ENCODE measurements around the gene TLE2.

The TLE2 gene
- total RNA-seq, result 13.4 to 17.8 (median 15.3) reads per million in 3 donors

- Histone ChIP-seq H3K27me3 (replicated peaks; ENCODE audit: control insufficient read depth, insufficient read depth, low read length, poor library complexity, severe bottlenecking) (no peaks in the 10 kb centered on the region), H3K36me3 (ENCODE audit: control insufficient read depth, insufficient read depth, low read length) (no peaks in the 10 kb centered on the region), H3K9me3 (ENCODE audit: control insufficient read depth, low read length) (no peaks in the 10 kb centered on the region), H3K4me1 (ENCODE audit: control insufficient read depth, insufficient read depth, low read length, poor library complexity, severe bottlenecking) (peaks cover 23% of the 10 kb centered on the region), H3K27ac (ENCODE audit: insufficient read depth, low read length, poor library complexity, severe bottlenecking) (peak within 1 kb of the TSS; percentile 37), H3K4me3 (ENCODE audit: insufficient read depth, low read depth, low read length, poor library complexity, severe bottlenecking) (peak within 1 kb of the TSS; percentile 83)
- no peak for DNase-seq
Measured at GRCh38 chr19:3029065-3029923, at the start of gene TLE2. Gene TLE2 (minus strand): TSS chr19:3029280. CDS start chr19:3028904, 376 bp downstream.

- Histone ChIP-seq H3K4me3 (ENCODE audit: insufficient read depth, low read depth, low read length, poor library complexity, severe bottlenecking) (no peak overlapping the region), H3K9me3 (ENCODE audit: control insufficient read depth, low read length) (no peaks in the 10 kb centered on the region), H3K27ac (ENCODE audit: insufficient read depth, low read length, poor library complexity, severe bottlenecking) (no peak overlapping the region), H3K36me3 (ENCODE audit: control insufficient read depth, insufficient read depth, low read length) (no peaks in the 10 kb centered on the region), H3K4me1 (ENCODE audit: control insufficient read depth, insufficient read depth, low read length, poor library complexity, severe bottlenecking) (no peaks in the 10 kb centered on the region), H3K27me3 (replicated peaks; ENCODE audit: control insufficient read depth, insufficient read depth, low read length, poor library complexity, severe bottlenecking) (no peaks in the 10 kb centered on the region)
- peak; percentile 53 to 61 (median 55) for DNase-seq
Measured at GRCh38 chr19:3075605-3076431, 46.7 kb upstream of the TLE2 start.

- Histone ChIP-seq H3K27me3 (replicated peaks; ENCODE audit: control insufficient read depth, insufficient read depth, low read length, poor library complexity, severe bottlenecking) (no peaks in the 10 kb centered on the region), H3K27ac (ENCODE audit: insufficient read depth, low read length, poor library complexity, severe bottlenecking) (no peak overlapping the region), H3K9me3 (ENCODE audit: control insufficient read depth, low read length) (no peaks in the 10 kb centered on the region), H3K4me1 (ENCODE audit: control insufficient read depth, insufficient read depth, low read length, poor library complexity, severe bottlenecking) (no peaks in the 10 kb centered on the region), H3K4me3 (ENCODE audit: insufficient read depth, low read depth, low read length, poor library complexity, severe bottlenecking) (no peak overlapping the region), H3K36me3 (ENCODE audit: control insufficient read depth, insufficient read depth, low read length) (no peaks in the 10 kb centered on the region)
- DNase-seq, result no peak
Measured at GRCh38 chr19:3073931-3074595, 45.0 kb upstream of the TLE2 start.

- Histone ChIP-seq H3K27me3 (replicated peaks; ENCODE audit: control insufficient read depth, insufficient read depth, low read length, poor library complexity, severe bottlenecking) (no peaks in the 10 kb centered on the region), H3K9me3 (ENCODE audit: control insufficient read depth, low read length) (no peaks in the 10 kb centered on the region), H3K4me1 (ENCODE audit: control insufficient read depth, insufficient read depth, low read length, poor library complexity, severe bottlenecking) (no peaks in the 10 kb centered on the region), H3K36me3 (ENCODE audit: control insufficient read depth, insufficient read depth, low read length) (no peaks in the 10 kb centered on the region), H3K4me3 (ENCODE audit: insufficient read depth, low read depth, low read length, poor library complexity, severe bottlenecking) (no peak overlapping the region), H3K27ac (ENCODE audit: insufficient read depth, low read length, poor library complexity, severe bottlenecking) (no peak overlapping the region)
- no peak for DNase-seq
Measured at GRCh38 chr19:3073159-3073563, 44.1 kb upstream of the TLE2 start.

GRCh38 chr19:3071768-3072167 lies 42.7 kb upstream of the TLE2 start:
- Histone ChIP-seq H3K27me3 (replicated peaks; ENCODE audit: control insufficient read depth, insufficient read depth, low read length, poor library complexity, severe bottlenecking) (no peaks in the 10 kb centered on the region), H3K9me3 (ENCODE audit: control insufficient read depth, low read length) (no peaks in the 10 kb centered on the region), H3K4me1 (ENCODE audit: control insufficient read depth, insufficient read depth, low read length, poor library complexity, severe bottlenecking) (no peaks in the 10 kb centered on the region), H3K27ac (ENCODE audit: insufficient read depth, low read length, poor library complexity, severe bottlenecking) (no peak overlapping the region), H3K4me3 (ENCODE audit: insufficient read depth, low read depth, low read length, poor library complexity, severe bottlenecking) (no peak overlapping the region), H3K36me3 (ENCODE audit: control insufficient read depth, insufficient read depth, low read length) (no peaks in the 10 kb centered on the region)
- no peak for DNase-seq

- Histone ChIP-seq H3K36me3 (ENCODE audit: control insufficient read depth, insufficient read depth, low read length) (no peaks in the 10 kb centered on the region), H3K4me1 (ENCODE audit: control insufficient read depth, insufficient read depth, low read length, poor library complexity, severe bottlenecking) (peaks cover 6% of the 10 kb centered on the region), H3K27ac (ENCODE audit: insufficient read depth, low read length, poor library complexity, severe bottlenecking) (no peak overlapping the region), H3K27me3 (replicated peaks; ENCODE audit: control insufficient read depth, insufficient read depth, low read length, poor library complexity, severe bottlenecking) (no peaks in the 10 kb centered on the region), H3K9me3 (ENCODE audit: control insufficient read depth, low read length) (no peaks in the 10 kb centered on the region), H3K4me3 (ENCODE audit: insufficient read depth, low read depth, low read length, poor library complexity, severe bottlenecking) (no peak overlapping the region)
- no peak for DNase-seq
Measured at GRCh38 chr19:3068071-3068470, 39.0 kb upstream of the TLE2 start.

- Histone ChIP-seq H3K9me3 (ENCODE audit: control insufficient read depth, low read length) (no peaks in the 10 kb centered on the region), H3K36me3 (ENCODE audit: control insufficient read depth, insufficient read depth, low read length) (no peaks in the 10 kb centered on the region), H3K4me1 (ENCODE audit: control insufficient read depth, insufficient read depth, low read length, poor library complexity, severe bottlenecking) (peaks cover 8% of the 10 kb centered on the region), H3K27ac (ENCODE audit: insufficient read depth, low read length, poor library complexity, severe bottlenecking) (no peak overlapping the region), H3K4me3 (ENCODE audit: insufficient read depth, low read depth, low read length, poor library complexity, severe bottlenecking) (no peak overlapping the region), H3K27me3 (replicated peaks; ENCODE audit: control insufficient read depth, insufficient read depth, low read length, poor library complexity, severe bottlenecking) (no peaks in the 10 kb centered on the region)
- DNase-seq, result no peak
Measured at GRCh38 chr19:3067563-3067962, 38.5 kb upstream of the TLE2 start.

GRCh38 chr19:3066482-3067049 lies 37.5 kb upstream of the TLE2 start:
- H3K9me3 ChIP-seq (ENCODE audit: control insufficient read depth, low read length), result no peaks in the 10 kb centered on the region
- no peak for DNase-seq
- no peaks in the 10 kb centered on the region for H3K27me3 ChIP-seq (replicated peaks; ENCODE audit: control insufficient read depth, insufficient read depth, low read length, poor library complexity, severe bottlenecking)
- H3K27ac ChIP-seq (ENCODE audit: insufficient read depth, low read length, poor library complexity, severe bottlenecking), result no peak overlapping the region
- peaks cover 8% of the 10 kb centered on the region for H3K4me1 ChIP-seq (ENCODE audit: control insufficient read depth, insufficient read depth, low read length, poor library complexity, severe bottlenecking)
- no peaks in the 10 kb centered on the region for H3K36me3 ChIP-seq (ENCODE audit: control insufficient read depth, insufficient read depth, low read length)
- H3K4me3 ChIP-seq (ENCODE audit: insufficient read depth, low read depth, low read length, poor library complexity, severe bottlenecking), result no peak overlapping the region

GRCh38 chr19:3065675-3066357 lies 36.7 kb upstream of the TLE2 start:
- no peak overlapping the region for H3K27ac ChIP-seq (ENCODE audit: insufficient read depth, low read length, poor library complexity, severe bottlenecking)
- no peak overlapping the region for H3K4me3 ChIP-seq (ENCODE audit: insufficient read depth, low read depth, low read length, poor library complexity, severe bottlenecking)

More at GRCh38 chr19:3065675-3066357, 36.7 kb upstream of the TLE2 start:
- no peak for DNase-seq
- no peaks in the 10 kb centered on the region for H3K27me3 ChIP-seq (replicated peaks; ENCODE audit: control insufficient read depth, insufficient read depth, low read length, poor library complexity, severe bottlenecking)
- H3K9me3 ChIP-seq (ENCODE audit: control insufficient read depth, low read length), result no peaks in the 10 kb centered on the region
- H3K4me1 ChIP-seq (ENCODE audit: control insufficient read depth, insufficient read depth, low read length, poor library complexity, severe bottlenecking), result peaks cover 11% of the 10 kb centered on the region
- peaks cover under 1% of the 10 kb centered on the region for H3K36me3 ChIP-seq (ENCODE audit: control insufficient read depth, insufficient read depth, low read length)
